SKM-1 (cell line): ENCODE results near the gene SOX6.

Source experiments
- DNase-seq: peaks from one replicate; lab custom pipeline; 2025; ENCODE audit not compliant: unreplicated experiment; lab: John Stamatoyannopoulos, UW

SOX6 gene

DNA sequence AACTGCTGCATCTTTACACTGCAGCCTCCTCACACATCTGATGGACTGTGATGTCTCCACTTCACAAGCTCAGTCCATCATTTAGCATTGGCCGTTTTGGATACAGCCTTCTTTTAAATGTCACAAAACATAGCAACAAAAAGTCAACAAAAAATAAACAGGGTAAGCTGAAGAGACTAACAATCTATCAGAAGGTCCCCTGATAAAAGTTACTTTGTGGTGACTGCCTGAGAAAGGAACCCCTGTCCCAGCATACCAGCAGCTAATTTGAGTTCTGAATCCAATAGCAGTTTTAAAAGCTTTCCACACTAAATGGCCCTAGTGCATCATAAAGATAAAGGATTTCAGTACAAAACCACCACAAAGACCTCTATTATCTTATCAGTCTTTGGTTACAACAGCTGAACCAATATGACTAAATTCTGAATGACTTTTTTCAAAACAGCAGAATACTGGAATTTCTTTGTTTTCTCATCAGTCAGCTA lies 162.4 kb downstream of the SOX6 start:
- no peak for DNase-seq

DNA sequence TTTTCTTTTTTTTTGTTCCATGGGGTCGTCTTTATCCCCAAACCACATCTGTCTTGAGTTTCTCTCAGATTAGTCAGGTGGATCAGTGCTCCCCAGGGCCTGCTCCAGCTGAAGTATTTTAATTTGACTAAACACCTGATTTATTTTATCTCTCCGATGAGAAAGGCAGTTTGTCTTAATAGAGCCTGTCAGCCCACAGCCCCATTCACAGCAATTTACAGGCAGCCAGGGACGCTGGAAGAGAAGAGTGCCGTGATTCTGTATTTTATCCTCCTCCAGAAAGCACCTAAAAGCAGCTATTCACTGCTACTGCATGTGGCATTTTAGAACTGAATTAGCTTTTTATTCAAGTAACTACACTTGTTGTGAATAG lies 164.5 kb downstream of the SOX6 start:
- DNase-seq, result no peak

DNA sequence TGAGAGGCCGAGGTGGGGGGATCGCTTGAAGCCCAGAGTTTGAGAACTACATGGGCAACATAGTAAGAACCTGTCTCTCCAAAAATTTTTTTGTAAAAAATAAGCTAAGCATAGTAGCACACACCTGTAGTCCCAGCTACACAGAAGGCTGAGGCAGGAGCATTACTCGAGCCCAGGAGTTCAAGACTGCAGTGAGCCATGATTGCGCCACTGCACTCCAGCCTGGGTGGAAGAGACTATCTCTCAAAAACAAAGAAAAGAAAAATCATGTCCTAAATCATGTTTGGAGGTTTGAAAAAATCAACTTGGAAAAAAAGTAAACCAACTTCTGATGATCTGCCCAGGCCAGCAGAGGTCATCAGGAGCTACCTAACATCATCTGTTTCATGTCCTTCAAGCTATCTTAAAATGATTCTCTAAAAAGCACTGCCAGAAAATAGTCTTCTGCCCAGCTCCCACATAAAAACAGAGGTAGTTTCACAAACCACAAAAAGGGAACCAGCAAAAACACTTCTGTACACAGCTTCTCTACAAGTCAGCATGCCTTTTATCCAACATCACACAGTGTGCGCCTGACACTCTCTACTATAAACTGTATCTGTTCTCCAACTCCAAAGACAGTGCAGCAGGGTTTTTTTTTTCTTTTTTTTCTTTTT lies 165.0 kb downstream of the SOX6 start:
- DNase-seq, result no peak

DNA sequence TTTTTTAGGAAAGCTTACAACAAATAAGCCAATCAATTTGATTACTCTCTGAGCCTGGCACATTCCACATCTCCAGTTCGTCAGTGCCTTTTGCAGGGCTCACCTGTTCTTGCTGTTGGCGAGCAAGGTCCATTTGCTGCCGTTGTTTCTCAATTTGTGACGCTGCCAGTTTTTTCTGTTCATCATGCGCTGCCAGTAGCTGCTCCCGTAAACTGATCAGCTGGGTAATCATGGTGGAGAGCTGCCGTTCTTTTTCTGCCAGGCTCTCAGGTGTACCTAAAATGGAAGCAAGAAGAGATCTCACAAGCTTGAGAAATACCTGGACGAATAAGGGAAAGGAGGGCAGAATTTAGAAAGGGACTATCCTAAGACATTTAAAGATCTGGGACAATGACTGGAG lies 169.7 kb downstream of the SOX6 start:
- no peak for DNase-seq

DNA sequence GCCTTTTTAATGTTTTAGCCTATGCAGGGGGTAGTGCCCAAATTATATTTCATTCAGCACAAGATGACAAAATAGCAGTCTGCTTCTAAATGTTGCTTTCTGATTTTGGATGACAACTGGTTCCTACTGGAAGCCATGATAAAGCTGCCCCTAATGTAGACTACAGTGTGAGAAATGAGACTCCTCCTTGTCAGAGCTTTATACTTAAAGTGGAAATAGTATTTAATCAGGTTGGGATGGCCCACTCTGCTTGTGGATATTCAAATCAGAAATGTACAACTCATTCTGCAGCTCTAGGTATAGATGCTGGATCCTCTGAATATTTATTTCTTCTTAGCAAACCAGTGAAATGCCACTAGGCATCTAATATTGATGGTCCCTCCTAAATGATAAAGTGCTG lies 171.3 kb downstream of the SOX6 start:
- DNase-seq, result no peak

DNA sequence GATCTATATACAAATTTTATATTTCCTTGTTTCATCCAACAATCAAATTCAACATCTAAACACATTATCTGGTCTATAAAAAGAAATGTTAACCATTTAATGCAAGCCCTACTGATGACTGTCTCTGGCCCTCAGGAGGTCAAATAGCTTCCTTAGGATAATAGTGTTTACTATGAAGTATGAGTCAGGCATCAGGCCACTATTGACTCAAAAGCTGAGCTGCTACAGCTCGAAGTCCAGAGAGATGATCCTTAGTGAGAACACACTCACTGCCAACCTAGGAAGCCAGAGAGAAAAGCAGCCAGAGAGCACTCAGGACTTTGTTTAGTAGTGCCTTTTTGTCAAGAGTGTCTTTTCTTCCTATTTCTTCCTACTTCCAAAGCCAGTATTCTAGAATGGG lies 171.8 kb downstream of the SOX6 start:
- no peak for DNase-seq

DNA sequence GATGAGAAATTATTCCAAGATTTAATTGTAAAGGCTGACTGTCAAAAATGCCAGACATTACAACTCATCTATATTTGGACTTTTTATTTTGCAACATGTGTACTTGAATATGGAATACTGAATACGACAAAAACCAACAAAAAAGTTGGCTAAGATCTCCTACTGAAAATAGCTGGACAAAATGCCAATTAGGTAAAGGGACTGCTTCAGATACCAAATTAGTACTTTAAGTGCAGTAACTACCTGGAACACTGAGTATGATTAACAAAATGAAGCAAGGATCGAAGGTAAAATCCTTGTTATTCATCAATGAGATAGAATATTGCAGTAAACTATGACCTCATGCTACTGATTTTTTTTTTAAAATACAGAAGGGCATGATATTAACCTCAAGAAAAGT lies 173.8 kb downstream of the SOX6 start:
- no peak for DNase-seq

DNA sequence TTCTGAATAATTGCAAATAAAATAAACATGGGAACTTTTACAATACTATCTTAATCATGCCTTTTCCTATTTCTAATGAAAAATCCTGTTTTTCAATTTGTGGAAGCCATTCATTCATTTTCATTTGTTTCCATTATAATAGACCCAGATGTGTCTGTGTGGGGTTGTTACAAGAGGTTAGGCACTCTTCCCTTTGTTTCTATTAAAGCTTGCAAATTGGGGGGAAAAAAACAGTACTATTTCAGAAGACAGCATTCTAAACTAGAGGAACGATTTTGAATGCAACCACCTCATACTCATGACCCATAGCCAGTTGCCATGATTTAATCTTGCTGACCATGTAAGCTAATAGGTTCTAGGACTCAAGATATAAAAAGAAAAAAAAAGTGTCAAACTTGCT lies 175.5 kb downstream of the SOX6 start:
- DNase-seq, result no peak

DNA sequence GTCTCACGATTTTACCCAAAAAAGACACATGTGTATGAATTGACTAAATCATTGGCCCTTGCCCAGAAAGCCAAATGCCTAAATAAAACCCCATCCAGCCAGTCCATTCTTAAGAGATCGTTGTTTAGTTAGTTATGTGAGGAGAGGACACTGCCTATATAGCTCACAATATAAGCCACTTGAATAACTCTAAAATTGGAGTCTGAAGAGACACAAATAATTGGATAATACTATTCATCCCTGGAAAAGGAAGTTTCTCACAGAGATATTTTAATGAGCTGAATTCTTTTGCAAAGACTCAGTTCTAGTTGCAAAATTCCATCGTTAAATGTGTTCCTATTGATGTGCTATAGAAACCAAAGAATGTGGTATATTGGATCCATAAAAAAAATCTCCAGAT lies 176.7 kb downstream of the SOX6 start:
- no peak for DNase-seq

DNA sequence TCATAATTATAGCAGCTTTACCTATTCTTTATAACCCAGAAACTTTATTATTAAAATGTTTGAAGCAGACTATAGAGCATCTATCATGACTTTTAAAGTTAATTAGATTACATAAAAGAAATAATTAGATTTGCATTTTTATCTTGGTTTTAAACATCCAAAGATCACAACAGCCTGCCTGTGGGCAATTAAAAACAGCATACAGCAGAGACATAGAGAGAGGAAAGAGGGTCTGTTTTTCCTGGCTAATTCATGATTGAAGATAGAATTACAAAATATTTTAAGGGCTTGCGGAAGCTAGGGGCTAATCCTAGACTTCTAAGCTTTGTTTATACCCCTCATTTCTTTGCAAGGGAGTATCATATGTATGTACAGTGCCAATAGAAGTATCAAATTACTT lies 178.1 kb downstream of the SOX6 start:
- DNase-seq, result no peak

DNA sequence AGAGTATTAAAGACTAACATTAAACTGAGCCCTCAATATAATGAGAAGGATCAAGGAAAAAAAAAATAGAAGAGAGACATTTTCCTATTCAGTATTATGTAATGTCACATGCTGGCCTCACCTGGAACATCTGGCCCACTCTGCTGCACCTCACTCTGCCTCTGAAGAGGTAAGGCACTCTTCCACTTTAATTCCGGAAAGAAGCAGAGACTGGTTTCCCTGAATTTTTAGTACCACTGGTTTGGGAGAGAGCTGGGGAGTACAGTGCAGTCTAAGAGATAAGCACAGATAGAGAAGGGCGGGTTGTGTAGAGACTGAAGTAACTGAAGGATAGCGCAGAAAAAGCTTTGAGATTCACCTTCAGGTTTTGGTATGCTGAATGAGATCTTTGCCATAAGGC lies 178.7 kb downstream of the SOX6 start:
- DNase-seq, result no peak

DNA sequence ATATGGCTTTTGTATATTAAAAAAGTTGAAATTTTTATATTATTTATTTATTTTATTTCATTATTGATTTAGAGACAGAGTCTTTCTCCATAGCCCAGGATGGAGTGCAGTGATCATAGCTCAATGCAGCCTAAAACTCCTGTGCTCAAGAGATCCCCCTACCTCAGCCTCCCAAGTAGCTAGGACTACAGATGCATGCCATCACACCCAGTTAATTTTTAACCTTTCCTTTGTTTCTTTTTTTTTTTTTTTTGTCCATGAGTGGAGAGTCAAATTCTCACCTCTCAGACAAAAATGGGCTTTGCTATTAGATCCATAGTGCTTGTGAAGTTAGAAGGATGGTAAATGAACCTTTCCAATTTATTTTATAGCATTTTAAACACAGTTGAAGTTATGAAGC lies 182.5 kb downstream of the SOX6 start:
- DNase-seq, result no peak

DNA sequence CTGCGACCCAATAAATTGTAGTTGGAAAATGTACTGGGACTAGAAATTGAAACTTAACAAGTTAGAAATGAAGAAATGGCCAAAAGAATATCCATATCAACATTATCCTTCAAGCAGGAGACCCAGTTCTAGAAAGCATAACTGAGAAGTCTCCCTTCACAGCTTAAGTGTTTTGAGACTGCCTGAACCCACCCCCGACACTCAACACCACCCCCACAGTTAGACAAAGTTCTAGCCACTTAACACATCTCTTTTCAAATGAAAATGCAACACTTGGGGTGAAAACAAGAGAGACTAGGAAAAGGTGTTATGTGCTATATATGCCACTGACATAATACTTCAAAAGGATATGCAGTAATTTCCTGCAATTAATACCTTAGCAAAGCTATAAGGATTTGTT lies 184.5 kb downstream of the SOX6 start:
- DNase-seq, result no peak

DNA sequence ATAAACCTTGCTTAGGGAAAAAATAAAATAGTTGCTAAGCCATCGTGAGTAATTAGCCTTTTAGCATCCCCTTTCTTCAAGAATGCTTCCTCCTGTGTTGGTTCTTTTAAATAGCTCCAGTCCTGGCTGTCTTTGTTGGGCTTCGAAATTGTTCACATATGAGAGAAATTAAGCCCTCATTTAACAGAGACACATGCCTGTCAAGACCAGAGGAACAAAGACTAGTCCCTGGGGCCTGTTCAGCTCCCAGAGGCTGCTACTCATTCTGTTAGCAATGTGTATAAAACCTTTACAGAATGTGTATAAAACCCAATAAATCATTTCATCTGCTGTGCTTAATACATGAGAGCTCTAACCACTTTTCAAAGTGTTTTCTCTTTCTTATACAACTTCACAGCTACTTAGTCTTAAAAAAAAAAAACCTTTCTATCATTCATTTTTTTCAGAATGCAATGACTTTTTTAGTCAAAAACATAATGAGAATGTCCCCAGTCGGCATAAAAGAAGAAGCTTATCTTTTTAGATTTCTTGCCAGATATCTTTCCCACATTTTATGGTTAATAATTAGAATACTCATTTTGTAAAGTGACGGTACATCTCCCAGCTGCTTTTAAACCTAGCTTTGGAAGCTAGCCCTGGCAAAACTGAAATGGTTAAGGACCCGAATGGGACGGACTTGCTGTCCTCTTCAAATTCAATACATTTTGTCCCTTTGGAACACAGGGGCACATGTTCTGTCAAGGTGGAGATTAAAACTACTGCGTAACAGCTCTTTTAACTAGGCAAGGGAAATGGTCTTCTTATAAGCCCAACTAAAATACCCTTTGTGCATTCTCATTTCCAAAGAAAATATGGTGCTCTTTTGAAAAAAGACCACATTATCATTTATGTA lies 186.1 kb downstream of the SOX6 start:
- DNase-seq, result no peak

DNA sequence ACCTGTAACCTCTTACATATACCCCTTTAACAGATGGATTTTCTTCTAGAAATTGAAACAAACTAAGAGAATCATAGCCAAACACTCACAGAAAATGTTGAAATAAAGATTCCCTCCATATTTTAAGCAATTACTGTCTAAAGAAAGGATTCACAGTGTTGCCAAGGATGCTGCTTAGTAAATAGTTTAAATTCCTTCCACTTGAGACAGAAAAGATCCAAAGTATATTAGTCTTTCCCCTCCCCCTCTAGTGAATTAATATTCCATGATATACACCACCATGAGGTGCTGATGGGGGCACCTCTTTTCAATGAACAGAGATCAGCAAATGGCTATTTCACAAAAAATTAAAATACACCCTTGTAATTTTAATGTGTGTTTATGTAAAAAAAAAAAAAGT lies 186.8 kb downstream of the SOX6 start:
- no peak for DNase-seq

DNA sequence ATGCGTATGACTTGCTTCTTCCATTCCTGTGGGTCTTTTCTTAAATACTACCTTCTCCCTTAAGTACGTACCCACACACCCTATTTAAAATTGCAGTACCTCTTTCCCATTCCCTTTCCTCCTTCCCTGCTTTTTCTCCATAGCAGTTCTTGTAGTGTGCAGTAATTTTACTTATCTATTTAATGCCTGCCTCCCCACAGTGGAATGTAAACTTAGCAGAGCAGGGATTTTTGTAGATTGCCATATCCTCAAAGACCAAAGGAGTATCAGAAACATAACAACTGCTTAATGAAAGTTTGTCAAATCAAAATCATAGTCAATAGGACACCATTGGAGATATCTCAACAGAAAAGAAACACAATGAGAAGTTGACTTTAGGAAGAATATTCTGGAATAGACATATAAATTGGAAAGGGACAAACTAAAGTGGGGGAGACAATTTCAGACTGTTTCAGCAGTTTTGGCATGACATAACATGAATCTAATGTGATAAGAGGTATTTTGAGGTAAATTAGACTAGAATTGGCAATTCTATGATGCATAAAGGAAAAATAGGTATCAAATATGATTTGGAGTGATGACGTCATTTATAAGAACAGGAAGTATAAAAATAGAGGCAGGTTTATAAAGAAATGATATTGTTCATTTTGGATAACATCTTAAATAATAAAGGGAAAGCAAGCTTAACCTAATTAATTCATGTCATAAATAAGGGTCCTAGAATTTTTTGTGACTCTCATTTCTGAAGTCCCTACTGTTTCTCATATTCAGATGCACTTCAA lies 188.4 kb downstream of the SOX6 start:
- no peak for DNase-seq

DNA sequence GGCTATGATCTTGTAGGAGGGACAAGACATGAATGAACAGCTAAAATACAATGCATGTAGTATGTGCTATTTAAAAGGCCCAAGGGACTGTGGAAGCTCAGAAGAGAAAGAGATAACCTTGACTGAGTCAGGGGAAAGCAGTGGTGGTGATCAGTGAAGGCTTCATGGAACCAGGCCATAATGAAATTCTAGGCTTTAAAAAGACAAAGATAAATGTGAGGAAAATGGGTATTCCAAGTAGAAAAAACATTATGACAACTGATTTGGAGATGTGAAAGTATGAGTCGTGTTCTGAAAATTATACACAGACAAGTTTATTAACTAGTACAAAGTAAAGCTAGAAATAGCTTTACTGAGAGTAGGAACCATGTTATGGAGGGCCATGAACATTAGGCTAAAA lies 189.8 kb downstream of the SOX6 start:
- no peak for DNase-seq

DNA sequence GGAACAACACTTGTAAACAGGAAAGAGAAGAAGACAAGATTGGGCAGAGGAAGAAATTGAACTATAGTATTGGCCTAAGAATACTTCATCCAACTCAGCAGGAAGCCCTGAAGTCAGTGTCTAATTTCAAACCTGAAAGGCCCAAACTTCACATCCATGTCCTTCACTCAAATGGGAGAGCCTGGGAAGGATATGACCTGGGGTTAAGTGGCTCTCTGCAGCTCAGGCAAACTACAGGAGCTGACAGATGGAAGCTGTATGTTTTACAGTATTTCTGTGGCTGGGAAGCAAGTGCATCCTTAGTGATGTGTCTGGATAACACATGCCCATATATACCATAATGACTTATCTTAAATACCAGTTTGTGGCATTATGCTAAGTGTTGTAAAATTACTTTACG lies 196.2 kb downstream of the SOX6 start:
- no peak for DNase-seq

DNA sequence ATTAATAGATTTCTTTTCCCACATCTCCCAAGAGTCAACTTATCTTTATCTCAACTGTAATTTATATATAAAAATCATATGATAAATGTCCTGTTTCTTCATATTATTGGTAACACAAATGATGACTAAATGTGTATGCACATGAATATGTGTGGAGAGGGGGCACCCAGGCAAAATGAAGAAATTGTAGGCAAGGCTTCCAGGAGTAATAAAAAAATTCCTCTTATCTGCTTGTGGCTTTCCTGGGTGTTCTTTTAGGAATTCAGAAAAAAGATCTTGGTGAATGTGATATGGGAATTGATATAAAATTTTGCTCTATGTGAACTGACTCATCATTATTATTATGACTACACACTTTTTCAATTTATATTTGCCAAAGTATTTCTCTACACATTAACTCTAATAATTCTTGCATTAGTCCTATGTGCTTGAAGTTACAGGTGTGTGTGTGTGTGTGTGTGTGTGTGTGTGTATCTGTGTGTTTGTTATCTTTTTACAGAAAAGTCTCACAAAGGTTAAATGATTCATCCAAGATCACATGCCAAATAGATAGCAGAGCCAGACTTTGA lies 197.8 kb downstream of the SOX6 start:
- no peak for DNase-seq

DNA sequence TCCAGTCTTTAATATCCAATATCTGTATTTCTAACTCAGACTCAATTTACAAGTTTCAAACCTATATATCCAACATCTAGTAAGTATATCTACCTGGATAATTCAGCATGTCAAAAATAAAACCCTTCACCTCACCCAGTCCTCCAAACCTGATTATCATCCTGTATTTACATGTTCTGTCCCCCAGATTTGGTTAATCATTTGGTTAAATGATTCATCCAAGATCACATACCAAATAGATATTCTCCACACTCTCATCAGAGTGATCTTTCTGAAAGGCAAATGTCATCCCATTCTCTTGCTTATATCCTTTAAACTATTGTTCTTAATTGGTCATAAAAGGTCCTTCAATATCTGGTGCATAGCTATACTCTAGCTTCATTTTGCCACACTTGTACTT lies 199.0 kb downstream of the SOX6 start:
- DNase-seq, result no peak

DNA sequence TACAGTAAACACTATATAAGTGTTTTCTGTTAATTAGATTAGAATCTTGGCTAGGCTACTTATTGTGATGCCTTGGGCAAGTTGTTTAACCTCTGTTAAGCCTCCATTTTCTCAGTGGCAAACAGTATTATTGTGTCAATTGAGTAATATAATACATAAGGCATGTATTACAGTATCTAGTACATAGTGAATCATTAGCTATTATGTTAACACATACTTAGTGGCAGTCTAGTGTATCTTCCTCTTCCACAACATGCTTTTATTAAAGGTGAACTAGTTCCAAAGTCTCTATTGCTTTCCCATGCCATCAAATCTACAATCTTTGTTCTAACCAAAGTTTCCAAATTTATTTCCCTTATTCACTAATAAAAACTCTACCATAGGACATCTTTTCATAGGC lies 200.9 kb downstream of the SOX6 start:
- no peak for DNase-seq
